HepG2 (cell line): ENCODE data around the gene ELOVL6. TPM values are rescaled to one million over a fixed set of nuclear protein-coding genes. Genes with fewer than 3 reads are reported as not detected.

Experiments used
- ATRX ChIP-seq: sonication (generic); formaldehyde crosslinking; IDR thresholded peaks from 2 replicates; pipeline ENCODE4 v1.4.0; 2020; ENCODE audit warnings: missing genetic modification reagents, borderline replicate concordance
- GATAD2A ChIP-seq: IDR thresholded peaks from 2 replicates; pipeline ENCODE4 v1.6.1; 2016
- HDAC1 ChIP-seq: sonication (generic); formaldehyde crosslinking; IDR thresholded peaks from 2 replicates; pipeline ENCODE4 v1.5.1; 2020; ENCODE audit warnings: mild to moderate bottlenecking, missing genetic modification reagents
- HOXA7 ChIP-seq: sonication (generic); formaldehyde crosslinking; IDR thresholded peaks from 2 replicates; pipeline ENCODE4 v1.8.1; 2022; ENCODE audit warnings: mild to moderate bottlenecking, missing genetic modification reagents, moderate library complexity
- MYC ChIP-seq: sonication (generic); formaldehyde crosslinking; IDR thresholded peaks from 2 replicates; pipeline ENCODE4 v1.9.0; 2021; ENCODE audit warnings: missing genetic modification reagents, borderline replicate concordance
- NFE2 ChIP-seq: sonication (generic); formaldehyde crosslinking; IDR thresholded peaks from 2 replicates; pipeline ENCODE4 v1.4.0; 2020; ENCODE audit warnings: missing genetic modification reagents
- NR2F1 ChIP-seq, 2 experiments: fragments of 450-650 bp in 1 of 2; formaldehyde crosslinking in 1 of 2; IDR thresholded peaks; 2 replicates each; pipeline versions ENCODE4 v1.5.0 to v1.6.1; 2016 to 2020; ENCODE audit warnings: mild to moderate bottlenecking in 1 of 2, missing compliant biosample characterization in 1 of 2, missing genetic modification reagents in 1 of 2, moderate library complexity in 1 of 2
- SETDB1 ChIP-seq: sonication (generic); formaldehyde crosslinking; IDR thresholded peaks from 2 replicates; pipeline ENCODE4 v1.5.1; 2020; ENCODE audit warnings: missing genetic modification reagents, mild to moderate bottlenecking, borderline replicate concordance
- SIN3A ChIP-seq: IDR thresholded peaks from 2 replicates; pipeline ENCODE4 v1.6.1; 2011; ENCODE audit warnings: low read depth, mild to moderate bottlenecking, control low read depth, low read length, borderline replicate concordance
- SNAPC5 ChIP-seq: sonication (generic); formaldehyde crosslinking; IDR thresholded peaks from 2 replicates; pipeline ENCODE4 v1.8.1; 2023; ENCODE audit warnings: mild to moderate bottlenecking, missing genetic modification reagents, borderline replicate concordance
- SOX6 ChIP-seq, 2 experiments: fragments of 450-650 bp in 1 of 2; sonication (generic) in 1 of 2; formaldehyde crosslinking in 1 of 2; IDR thresholded peaks; 2 replicates each; pipeline versions ENCODE4 v1.4.0 to v1.6.1; 2017 to 2020; ENCODE audit warnings: antibody characterized with exemption in 1 of 2, mild to moderate bottlenecking in 1 of 2, missing genetic modification reagents in 1 of 2
- TARDBP ChIP-seq: sonication (generic); formaldehyde crosslinking; IDR thresholded peaks from 2 replicates; pipeline ENCODE4 v1.8.0; 2022; ENCODE audit warnings: mild to moderate bottlenecking, missing genetic modification reagents
- ZEB1 ChIP-seq: IDR thresholded peaks from 2 replicates; pipeline ENCODE4 v1.6.1; 2012; ENCODE audit warnings: mild to moderate bottlenecking, low read depth, inconsistent platforms; ENCODE audit not compliant: insufficient replicate concordance
- ZFP36L1 ChIP-seq: sonication (generic); formaldehyde crosslinking; IDR thresholded peaks from 2 replicates; pipeline ENCODE4 v1.8.0; 2022; ENCODE audit warnings: mild to moderate bottlenecking, missing genetic modification reagents, moderate library complexity
- ZFP90 ChIP-seq: sonication (generic); formaldehyde crosslinking; IDR thresholded peaks from 2 replicates; pipeline ENCODE4 v1.8.0; 2022; ENCODE audit warnings: missing genetic modification reagents, mild to moderate bottlenecking, inconsistent platforms, borderline replicate concordance
- ZNF138 ChIP-seq: sonication (generic); formaldehyde crosslinking; IDR thresholded peaks from 2 replicates; pipeline ENCODE4 v1.5.0; 2020; ENCODE audit warnings: mild to moderate bottlenecking, low read depth, missing genetic modification reagents
- ZNF564 ChIP-seq: sonication (generic); formaldehyde crosslinking; IDR thresholded peaks from 2 replicates; pipeline ENCODE4 v1.8.1; 2023; ENCODE audit warnings: mild to moderate bottlenecking, missing genetic modification reagents
- ZNF616 ChIP-seq: sonication (generic); formaldehyde crosslinking; IDR thresholded peaks from 2 replicates; pipeline ENCODE4 v1.5.0; 2020; ENCODE audit warnings: low read depth, mild to moderate bottlenecking, missing genetic modification reagents
- ZNF850 ChIP-seq: sonication (generic); formaldehyde crosslinking; conservative IDR thresholded peaks from 2 replicates; pipeline ENCODE4 v1.9.0; 2021; ENCODE audit warnings: mild to moderate bottlenecking, missing genetic modification reagents
- ZSCAN20 ChIP-seq: sonication (generic); formaldehyde crosslinking; IDR thresholded peaks from 2 replicates; pipeline ENCODE4 v1.4.0; 2020; ENCODE audit warnings: missing genetic modification reagents, mild to moderate bottlenecking, borderline replicate concordance
- ZSCAN22 ChIP-seq: sonication (generic); formaldehyde crosslinking; IDR thresholded peaks from 2 replicates; pipeline ENCODE4 v1.4.0; 2020; ENCODE audit warnings: mild to moderate bottlenecking, missing genetic modification reagents
- polyA plus RNA-seq, 8 experiments: library from polyadenylated mRNA; depleted of rRNA in 3 of 8; stranded (reverse) in 7 of 8; unstranded in 1 of 8; fragments of >200 nt; fragmentation: Illumina TruSeq in 4 of 8; extraction: Trizol in 4 of 8; gene quantifications; 2 replicates each; pipeline versions ENCODE4 v1.2.1 to v1.2.3, GENCODE V29; 2011 to 2016; ENCODE audit warnings: low read depth in 4 of 8, missing spikeins in 1 of 8, mixed read lengths in 1 of 8; ENCODE audit not compliant: insufficient read depth in 1 of 8
- total RNA-seq, 5 experiments: library from RNA; depleted of rRNA; stranded (reverse); fragments of >200 nt; fragmentation: Illumina TruSeq; extraction: Trizol; gene quantifications; 2 replicates each; pipeline ENCODE4 v1.2.3, GENCODE V29; 2016; ENCODE audit warnings: low read depth in 1 of 5
- TF ChIP-seq, protein P1 (sequence below): sonication (generic); formaldehyde crosslinking; IDR thresholded peaks from 2 replicates; pipeline ENCODE4 v1.4.0; 2020; ENCODE audit warnings: missing genetic modification reagents
- TF ChIP-seq, protein P2 (sequence below): IDR thresholded peaks from 2 replicates; pipeline ENCODE4 v1.6.1; 2012; ENCODE audit warnings: inconsistent platforms
- TF ChIP-seq, protein P3 (sequence below): fragments of 450-650 bp; IDR thresholded peaks from 2 replicates; pipeline ENCODE4 v1.6.1; 2017
- TF ChIP-seq, protein P4 (sequence below): sonication (generic); formaldehyde crosslinking; conservative IDR thresholded peaks from 2 replicates; pipeline ENCODE4 v1.4.0; 2020; ENCODE audit warnings: mild to moderate bottlenecking, missing genetic modification reagents, moderate library complexity

The ELOVL6 gene
- total and polyA plus RNA-seq, 2 of the 13 experiments (the other 11 are each of a cell fraction or from before 2014, with no cell fraction given), result 14.1 to 23.2 TPM

GRCh38 chr4:110197529-110198042 is 829 bp downstream of the ELOVL6 start (continued):
- TF ChIP-seq SNAPC5 (no peak), ZNF616 (no peak), HDAC1 (peak; percentile 53; the same call in 1 of the 2 replicates), SOX6 (IDR thresholded peaks at IDR 0.05) (no peak), SOX6 (CRISPR knock-in tag; IDR thresholded peaks at IDR 0.05) (no peak), ATRX (CRISPR knock-in tag) (no peak), MYC (CRISPR knock-in tag) (peak; percentile 25; the same call in 1 of the 2 replicates), NFE2 (CRISPR knock-in tag) (no peak), ZNF564 (no peak), ZFP36L1 (CRISPR knock-in tag) (0 out of 2 replicates have a peak, but pooled peaks have one; percentile 33), ZSCAN22 (no peak), ZFP90 (CRISPR knock-in tag) (no peak), SIN3A (no peak), ZNF138 (CRISPR knock-in tag) (no peak), HOXA7 (CRISPR knock-in tag) (0 out of 2 replicates have a peak, but pooled peaks have one; percentile 4), ZSCAN20 (CRISPR knock-in tag) (no peak), NR2F1 (CRISPR knock-in tag; IDR thresholded peaks at IDR 0.05) (no peak), GATAD2A (CRISPR knock-in tag) (no peak), ZNF850 (CRISPR knock-in tag) (no peak), SETDB1 (CRISPR knock-in tag) (no peak), ZEB1 (no peak), TARDBP (no peak)
- TF ChIP-seq, protein P1, sequence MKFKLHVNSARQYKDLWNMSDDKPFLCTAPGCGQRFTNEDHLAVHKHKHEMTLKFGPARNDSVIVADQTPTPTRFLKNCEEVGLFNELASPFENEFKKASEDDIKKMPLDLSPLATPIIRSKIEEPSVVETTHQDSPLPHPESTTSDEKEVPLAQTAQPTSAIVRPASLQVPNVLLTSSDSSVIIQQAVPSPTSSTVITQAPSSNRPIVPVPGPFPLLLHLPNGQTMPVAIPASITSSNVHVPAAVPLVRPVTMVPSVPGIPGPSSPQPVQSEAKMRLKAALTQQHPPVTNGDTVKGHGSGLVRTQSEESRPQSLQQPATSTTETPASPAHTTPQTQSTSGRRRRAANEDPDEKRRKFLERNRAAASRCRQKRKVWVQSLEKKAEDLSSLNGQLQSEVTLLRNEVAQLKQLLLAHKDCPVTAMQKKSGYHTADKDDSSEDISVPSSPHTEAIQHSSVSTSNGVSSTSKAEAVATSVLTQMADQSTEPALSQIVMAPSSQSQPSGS (CRISPR knock-in tag), result no peak
- TF ChIP-seq, protein P2, sequence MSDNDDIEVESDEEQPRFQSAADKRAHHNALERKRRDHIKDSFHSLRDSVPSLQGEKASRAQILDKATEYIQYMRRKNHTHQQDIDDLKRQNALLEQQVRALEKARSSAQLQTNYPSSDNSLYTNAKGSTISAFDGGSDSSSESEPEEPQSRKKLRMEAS, result no peak; the same call in 1 of the 2 replicates
- TF ChIP-seq, protein P3, sequence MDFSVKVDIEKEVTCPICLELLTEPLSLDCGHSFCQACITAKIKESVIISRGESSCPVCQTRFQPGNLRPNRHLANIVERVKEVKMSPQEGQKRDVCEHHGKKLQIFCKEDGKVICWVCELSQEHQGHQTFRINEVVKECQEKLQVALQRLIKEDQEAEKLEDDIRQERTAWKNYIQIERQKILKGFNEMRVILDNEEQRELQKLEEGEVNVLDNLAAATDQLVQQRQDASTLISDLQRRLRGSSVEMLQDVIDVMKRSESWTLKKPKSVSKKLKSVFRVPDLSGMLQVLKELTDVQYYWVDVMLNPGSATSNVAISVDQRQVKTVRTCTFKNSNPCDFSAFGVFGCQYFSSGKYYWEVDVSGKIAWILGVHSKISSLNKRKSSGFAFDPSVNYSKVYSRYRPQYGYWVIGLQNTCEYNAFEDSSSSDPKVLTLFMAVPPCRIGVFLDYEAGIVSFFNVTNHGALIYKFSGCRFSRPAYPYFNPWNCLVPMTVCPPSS, result no peak
- TF ChIP-seq, protein P4, sequence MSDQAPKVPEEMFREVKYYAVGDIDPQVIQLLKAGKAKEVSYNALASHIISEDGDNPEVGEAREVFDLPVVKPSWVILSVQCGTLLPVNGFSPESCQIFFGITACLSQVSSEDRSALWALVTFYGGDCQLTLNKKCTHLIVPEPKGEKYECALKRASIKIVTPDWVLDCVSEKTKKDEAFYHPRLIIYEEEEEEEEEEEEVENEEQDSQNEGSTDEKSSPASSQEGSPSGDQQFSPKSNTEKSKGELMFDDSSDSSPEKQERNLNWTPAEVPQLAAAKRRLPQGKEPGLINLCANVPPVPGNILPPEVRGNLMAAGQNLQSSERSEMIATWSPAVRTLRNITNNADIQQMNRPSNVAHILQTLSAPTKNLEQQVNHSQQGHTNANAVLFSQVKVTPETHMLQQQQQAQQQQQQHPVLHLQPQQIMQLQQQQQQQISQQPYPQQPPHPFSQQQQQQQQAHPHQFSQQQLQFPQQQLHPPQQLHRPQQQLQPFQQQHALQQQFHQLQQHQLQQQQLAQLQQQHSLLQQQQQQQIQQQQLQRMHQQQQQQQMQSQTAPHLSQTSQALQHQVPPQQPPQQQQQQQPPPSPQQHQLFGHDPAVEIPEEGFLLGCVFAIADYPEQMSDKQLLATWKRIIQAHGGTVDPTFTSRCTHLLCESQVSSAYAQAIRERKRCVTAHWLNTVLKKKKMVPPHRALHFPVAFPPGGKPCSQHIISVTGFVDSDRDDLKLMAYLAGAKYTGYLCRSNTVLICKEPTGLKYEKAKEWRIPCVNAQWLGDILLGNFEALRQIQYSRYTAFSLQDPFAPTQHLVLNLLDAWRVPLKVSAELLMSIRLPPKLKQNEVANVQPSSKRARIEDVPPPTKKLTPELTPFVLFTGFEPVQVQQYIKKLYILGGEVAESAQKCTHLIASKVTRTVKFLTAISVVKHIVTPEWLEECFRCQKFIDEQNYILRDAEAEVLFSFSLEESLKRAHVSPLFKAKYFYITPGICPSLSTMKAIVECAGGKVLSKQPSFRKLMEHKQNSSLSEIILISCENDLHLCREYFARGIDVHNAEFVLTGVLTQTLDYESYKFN (CRISPR knock-in tag), result no peak
